Dedifferentiated amniotic fluid mesenchymal stem cell (primary cell): ENCODE measurements around the gene METAP1D.

Experiments
- DNase-seq: peaks from one replicate; pipeline ENCODE4 v3.0.0-alpha.2; 2016; ENCODE audit errors: extremely low spot score

METAP1D gene

GRCh38 chr2:172080641-172081220 is 81.0 kb downstream of the METAP1D start:
- no peak for DNase-seq

GRCh38 chr2:172081221-172082022 is 81.7 kb downstream of the METAP1D start:
- DNase-seq, result no peak

- DNase-seq, result no peak
Measured at GRCh38 chr2:172082105-172082943, 82.6 kb downstream of the METAP1D start.

GRCh38 chr2:172082944-172083627 is 83.3 kb downstream of the METAP1D start:
- DNase-seq, result no peak

GRCh38 chr2:172083628-172084394 is 84.1 kb downstream of the METAP1D start:
- no peak for DNase-seq

GRCh38 chr2:172084395-172084644 is 84.6 kb downstream of the METAP1D start:
- no peak for DNase-seq

GRCh38 chr2:172084645-172085459 is 85.1 kb downstream of the METAP1D start:
- peak; percentile 97 for DNase-seq

- DNase-seq, result no peak
Measured at GRCh38 chr2:172085460-172086159, 85.9 kb downstream of the METAP1D start, which contains the start of gene DLX1. DLX1 (plus strand) TSS chr2:172085507; CDS start chr2:172085678, 171 bp downstream.

- peak; percentile 20 for DNase-seq
Measured at GRCh38 chr2:172086241-172087206, 86.8 kb downstream of the METAP1D start.

GRCh38 chr2:172087207-172087779 is 87.5 kb downstream of the METAP1D start:
- no peak for DNase-seq

GRCh38 chr2:172087780-172088244 is 88.1 kb downstream of the METAP1D start:
- DNase-seq, result no peak

GRCh38 chr2:172088245-172089004 is 88.7 kb downstream of the METAP1D start:
- DNase-seq, result no peak

GRCh38 chr2:172089005-172089504 is 89.3 kb downstream of the METAP1D start:
- no peak for DNase-seq

GRCh38 chr2:172089633-172090032 is 89.9 kb downstream of the METAP1D start:
- DNase-seq, result no peak

- DNase-seq, result no peak
Measured at GRCh38 chr2:172090044-172090961, 90.5 kb downstream of the METAP1D start.

- no peak for DNase-seq
Measured at GRCh38 chr2:172091000-172091641, 91.4 kb downstream of the METAP1D start.
